Bone marrow (tissue), 2 donors: ENCODE results near the gene HES2.
A peak's percentile ranks its signal among the peaks of the same experiment; 100 is the strongest.
"Not testable (repeated sequence)": the region's sequence is repeated elsewhere in the genome, so short reads cannot be mapped to it uniquely, and the experiment has no call there.

Experiments
- DNase-seq, 2 donors: peaks; one replicate each; lab custom pipeline; 2025; lab: John Stamatoyannopoulos, UW

The HES2 gene

DNA sequence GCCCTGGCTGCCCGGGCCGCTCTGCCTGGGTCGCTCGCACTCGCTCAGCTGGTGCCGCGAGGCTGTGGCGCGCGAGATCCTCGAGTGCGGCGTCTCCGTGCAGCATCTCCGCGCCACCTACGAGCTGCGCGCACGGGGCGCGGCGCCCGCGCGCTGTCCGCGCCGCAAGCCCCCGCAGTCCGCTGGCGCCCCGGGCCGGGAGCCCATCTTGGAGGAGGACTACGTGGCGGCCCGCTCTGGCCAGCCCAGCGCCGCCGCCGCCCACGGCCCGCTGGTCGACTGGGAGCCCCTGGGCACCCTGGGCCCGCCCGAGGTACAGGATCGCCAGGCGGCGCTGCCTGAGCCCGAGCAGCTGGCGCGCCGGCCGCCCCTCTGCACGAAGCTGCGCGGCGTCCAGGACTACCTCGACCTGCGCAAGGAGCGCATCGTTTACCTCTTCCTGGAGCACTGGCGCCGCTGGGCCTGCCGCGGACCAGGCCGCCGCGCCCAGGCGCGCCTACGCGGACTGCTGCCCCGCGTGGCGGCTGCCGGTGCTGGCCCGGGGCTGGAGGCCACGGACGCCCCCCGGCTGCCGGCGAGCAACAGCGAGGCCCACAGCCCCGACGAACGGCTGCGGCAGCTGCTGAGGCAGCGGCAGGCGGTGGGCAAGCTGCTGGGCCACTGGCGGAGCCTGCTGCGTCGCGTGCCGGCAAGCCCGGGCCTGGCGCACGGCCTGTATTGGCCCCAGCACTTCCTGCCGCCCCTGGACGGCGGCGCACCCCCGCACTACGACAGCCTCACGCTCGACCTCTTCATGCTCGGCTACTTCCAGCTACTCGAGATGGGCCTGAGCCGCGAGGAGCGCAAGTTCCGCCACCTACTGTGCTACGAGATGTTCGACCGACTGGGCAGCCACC, 35.4 kb upstream of the HES2 start:
- DNase-seq = no peak

DNA sequence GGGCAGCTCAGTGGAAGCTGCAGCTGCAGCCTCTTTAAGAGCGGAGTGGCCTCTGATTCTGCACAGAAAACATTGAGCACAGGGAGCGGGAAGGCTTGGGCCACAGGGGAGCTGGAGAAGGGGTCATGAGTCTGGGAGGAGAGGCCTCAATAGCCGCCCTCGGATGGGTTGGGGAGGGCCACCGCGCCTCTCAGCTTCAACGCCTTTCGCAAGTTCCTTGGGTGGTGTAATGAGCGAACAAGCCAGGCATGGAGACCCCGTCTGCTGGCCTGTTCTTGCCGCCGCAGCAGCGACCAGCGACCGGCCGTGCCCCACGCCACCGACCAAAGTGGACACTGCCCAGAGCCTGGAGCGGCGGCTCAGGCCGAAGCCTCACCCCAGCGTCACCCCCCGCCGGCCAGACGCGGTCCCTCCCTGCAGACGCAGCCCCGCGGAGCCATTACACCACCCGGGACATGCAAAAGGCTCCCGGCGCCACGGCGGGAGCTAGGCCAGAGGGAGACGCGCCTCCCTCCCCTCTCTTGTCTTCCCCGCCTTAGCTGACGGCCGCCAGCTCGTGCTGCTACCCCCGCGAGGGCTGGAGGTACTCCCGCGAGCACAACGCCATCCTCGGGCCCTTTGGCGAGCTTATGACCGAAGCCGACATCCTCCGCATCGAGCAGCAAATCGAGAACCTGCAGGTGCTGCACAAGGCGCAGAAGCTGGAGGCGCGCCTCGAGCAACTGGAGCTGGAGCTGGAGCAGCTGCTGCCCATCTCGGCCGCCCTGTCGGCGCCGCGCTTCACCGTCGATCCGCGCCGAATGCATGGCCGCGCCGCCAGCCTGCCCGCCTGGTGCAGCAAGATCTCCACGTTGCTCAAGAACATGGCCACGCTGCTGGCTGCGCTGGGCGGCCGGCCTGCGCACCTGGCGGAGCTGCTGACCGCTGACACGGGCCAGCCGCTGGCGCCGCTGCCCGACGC, 34.5 kb upstream of the HES2 start:
- DNase-seq = not testable (repeated sequence)

DNA sequence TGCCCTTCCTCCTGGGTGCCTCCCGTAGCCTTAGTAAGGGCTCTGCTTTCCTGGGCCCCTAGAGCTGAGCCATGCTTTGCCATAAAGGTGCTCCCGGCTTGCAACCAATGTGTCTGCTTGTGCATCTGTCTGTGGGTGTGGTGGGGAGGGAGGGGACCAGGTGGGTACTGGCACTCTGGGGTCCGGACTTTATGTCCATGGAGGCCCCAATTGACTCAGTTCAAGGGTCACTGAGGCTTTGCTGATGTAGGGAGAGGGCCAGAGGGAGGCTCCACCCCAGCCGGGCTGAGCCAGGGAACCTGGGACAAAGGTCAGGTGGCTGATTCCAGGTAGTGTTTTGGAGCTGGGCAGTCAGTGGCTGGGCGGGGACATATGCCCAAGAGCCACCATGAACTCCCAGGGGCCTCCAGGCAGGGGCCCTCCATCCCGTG, 31.2 kb upstream of the HES2 start:
- no peak for DNase-seq

- DNase-seq = not testable (repeated sequence)
These were observed 30.8 kb upstream of the HES2 start for GRCh38 chr1:6450486-6450885.

- no peak for DNase-seq
These were observed 30.3 kb upstream of the HES2 start for GRCh38 chr1:6450005-6450450.

DNA sequence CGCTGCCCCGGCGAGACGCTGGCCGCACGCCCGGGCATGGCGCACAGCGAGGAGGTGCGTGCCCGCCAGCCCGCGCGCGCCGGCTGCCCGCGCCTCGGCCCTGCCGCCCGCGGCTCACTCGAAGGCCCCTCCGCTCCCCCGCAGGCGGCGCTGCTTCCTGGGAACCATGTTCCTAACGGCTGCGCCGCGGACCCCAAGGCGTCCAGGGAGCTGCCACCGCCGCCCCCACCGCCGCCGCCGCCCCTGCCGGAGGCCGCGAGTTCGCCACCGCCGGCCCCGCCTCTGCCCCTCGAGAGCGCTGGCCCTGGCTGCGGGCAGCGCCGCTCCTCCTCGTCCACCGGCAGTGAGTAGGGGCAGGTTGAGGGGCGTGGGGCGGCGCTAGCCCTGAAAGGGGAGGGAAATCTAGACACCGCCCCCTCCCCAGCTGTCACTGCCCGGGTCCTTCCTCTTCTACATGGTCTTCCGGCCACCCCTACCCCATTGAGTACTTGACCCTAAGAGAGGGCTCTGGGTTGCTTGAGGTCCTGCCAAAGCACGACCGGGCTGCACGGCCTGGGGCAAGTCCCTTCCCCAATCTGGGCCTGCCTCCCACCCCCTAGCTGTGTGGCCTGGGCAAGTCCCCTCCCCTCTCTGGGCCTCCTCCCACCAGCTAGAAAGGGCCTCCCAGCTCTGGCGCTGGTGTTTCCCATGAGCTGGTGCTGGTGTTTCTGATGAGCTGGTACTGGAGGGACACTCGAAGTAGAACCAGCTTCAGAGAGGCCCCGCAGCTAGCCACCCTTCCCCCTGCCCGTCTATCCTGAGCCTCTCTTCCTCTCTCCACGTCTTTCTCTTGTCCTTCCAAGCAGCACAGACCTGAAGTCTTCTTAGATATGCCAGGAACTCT, 29.3 kb upstream of the HES2 start:
- no peak for DNase-seq

GRCh38 chr1:6447818-6448748, 28.4 kb upstream of the HES2 start:
- DNase-seq = no peak

- no peak for DNase-seq
These were observed 27.5 kb upstream of the HES2 start for GRCh38 chr1:6447016-6447817.

DNA sequence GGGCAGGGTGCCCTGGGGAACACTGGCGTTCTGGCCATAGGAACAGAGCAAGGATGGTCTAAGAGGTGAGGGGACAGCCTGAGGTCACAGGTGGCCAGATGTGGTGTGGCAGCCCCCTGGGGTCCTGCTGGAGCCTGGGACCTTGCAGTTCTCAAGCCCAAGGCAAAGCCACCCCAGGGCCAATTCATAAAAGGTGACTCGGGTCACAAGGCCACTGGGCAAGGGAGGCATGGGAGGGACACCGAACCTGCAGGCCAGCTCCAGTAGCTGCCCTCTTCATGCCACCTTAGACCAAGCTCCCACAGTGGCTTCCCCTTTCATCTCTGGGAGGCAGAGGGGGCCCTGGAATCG, 26.9 kb upstream of the HES2 start:
- DNase-seq = no peak

GRCh38 chr1:6445929-6446328, 26.2 kb upstream of the HES2 start:
- not testable (repeated sequence) for DNase-seq

- no peak for DNase-seq
These were observed 25.5 kb upstream of the HES2 start for GRCh38 chr1:6445062-6445763.

- no peak for DNase-seq
These were observed 24.7 kb upstream of the HES2 start for GRCh38 chr1:6444377-6444776.

DNA sequence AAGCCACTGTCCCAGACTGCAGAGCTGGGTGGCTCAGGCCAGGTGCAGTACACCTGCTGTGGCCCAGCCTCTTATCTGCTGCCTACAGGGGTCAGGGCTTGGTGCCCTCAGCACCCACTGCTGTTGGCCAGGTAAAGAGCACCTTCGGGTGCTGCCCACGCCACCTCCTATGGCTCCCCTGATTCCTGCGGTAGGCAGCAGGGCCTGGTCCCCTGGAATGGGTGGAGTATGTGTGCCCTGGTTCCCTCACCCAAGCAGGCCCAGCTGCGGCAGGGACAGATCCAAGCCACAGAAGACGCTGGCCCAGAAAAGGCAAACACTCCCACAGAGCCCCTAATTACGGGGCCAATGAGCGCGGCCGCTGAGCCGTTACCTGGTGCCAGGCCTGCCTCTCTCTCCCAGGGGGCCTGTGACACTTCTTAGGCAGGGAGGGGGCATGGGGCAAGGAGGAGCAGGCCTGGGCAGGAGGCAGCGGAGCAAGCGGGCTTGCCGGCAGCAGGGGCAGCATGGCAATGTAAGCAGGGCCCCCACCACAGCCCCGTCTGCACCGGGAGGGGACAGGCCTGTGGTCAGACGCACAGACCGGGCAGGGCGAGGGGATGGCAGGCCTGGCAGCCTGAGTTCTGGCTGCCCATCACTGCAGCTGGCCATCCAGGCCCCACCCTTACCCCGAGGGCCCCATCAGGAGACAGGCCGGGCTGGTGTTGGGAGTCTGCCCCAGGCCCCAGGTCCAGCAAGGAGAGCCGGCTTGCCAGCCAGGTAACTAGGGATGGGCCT, 23.8 kb upstream of the HES2 start:
- no peak for DNase-seq

DNA sequence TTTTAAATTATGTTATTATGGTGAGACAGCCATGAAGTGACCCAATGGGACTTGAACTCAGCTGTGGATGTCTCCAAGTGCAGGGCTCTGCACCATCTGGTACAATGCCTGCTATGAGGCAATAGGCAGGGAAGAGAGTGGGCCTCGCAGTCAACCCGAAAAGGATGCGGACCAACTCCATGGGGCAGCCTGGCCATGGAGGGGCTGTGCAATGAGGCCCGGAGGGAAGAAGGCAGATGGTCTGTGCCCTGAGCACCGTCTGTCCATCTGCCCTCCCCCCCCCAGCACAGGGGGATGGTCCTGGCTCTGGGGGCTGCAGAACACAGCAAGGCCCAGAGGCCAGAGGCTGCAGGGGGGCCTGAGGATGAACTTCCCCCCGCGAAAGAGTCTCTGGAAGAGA, 21.9 kb upstream of the HES2 start:
- no peak for DNase-seq

GRCh38 chr1:6440198-6441126, 20.7 kb upstream of the HES2 start:
- no peak for DNase-seq

DNA sequence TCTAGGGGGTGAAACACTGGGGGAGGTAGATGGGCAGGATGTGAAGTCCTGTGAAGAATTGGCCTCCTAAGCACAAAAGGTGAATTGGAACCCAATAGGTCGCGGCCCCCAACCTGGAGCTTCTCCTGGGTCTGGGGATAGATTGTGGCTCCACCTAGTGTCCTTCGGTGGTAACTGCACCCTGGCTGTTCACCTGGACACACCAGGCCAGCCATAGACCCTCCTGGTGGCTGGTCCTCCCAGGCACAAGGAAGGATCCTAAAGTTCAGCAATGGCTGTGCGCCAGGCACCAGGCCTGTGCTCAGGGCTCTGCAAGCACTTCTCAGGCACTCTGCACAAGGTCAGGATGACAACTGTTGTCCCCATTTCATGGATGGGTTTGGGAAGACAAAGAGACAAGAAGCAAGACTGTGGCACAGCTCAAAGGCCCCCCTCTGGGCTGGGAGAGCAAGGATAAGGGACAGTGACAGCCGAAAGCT, 18.4 kb upstream of the HES2 start:
- peak; percentile 12 to 50 for DNase-seq
